Gastroesophageal sphincter (tissue), 4 donors: ENCODE measurements around the gene MGA. TPM values are rescaled to one million over a fixed set of nuclear protein-coding genes. Genes with fewer than 3 reads are reported as not detected.
A peak's percentile ranks its signal among the peaks of the same experiment; 100 is the strongest.

Experiments
- ATAC-seq: fragments of 150-250 bp; one replicate; pipeline ENCODE4 v1.9.1; 2016; ENCODE audit warnings: mild to moderate bottlenecking, moderate library complexity
- H3K27ac ChIP-seq, 4 donors: fragments of 200-600 bp; sonication (generic) in 3 of 4; 1 replicate in 3 of 4; 2 replicates in 1 of 4; pipeline ENCODE4 v1.5.1; 2016 to 2019
- H3K27me3 ChIP-seq: fragments of 200-600 bp; sonication (generic); one replicate; pipeline ENCODE4 v1.5.1; 2019
- H3K36me3 ChIP-seq, 2 donors: fragments of 200-600 bp; sonication (generic); one replicate each; pipeline ENCODE4 v1.5.1; 2019; ENCODE audit warnings: control low read depth in 1 of 2
- H3K4me1 ChIP-seq, 3 donors: fragments of 200-600 bp; sonication (generic); 1 replicate in 2 of 3; 2 replicates in 1 of 3; pipeline ENCODE4 v1.5.1; 2016 to 2019; ENCODE audit warnings: control low read depth in 2 of 3
- H3K4me3 ChIP-seq, 2 donors: fragments of 200-600 bp; sonication (generic); one replicate each; pipeline ENCODE4 v1.5.1; 2019; ENCODE audit warnings: mild to moderate bottlenecking in 1 of 2, moderate library complexity in 1 of 2
- H3K9me3 ChIP-seq, 3 donors: fragments of 200-600 bp; sonication (generic); one replicate each; pipeline ENCODE4 v1.5.1; 2017 to 2019; ENCODE audit warnings: control low read depth in 2 of 3
- EP300 ChIP-seq: sonication (generic); formaldehyde crosslinking; IDR thresholded peaks from one replicate; pipeline ENCODE4 v1.6.1; 2017; ENCODE audit warnings: antibody characterized with exemption, mild to moderate bottlenecking
- POLR2A ChIP-seq, 2 donors: fragments of 450-650 bp; IDR thresholded peaks; one replicate each; pipeline ENCODE4 v1.6.1; 2017; ENCODE audit warnings: antibody characterized with exemption in 2 of 2, mild to moderate bottlenecking in 2 of 2, moderate library complexity in 1 of 2
- POLR2AphosphoS5 ChIP-seq: sonication (generic); formaldehyde crosslinking; IDR thresholded peaks from one replicate; pipeline ENCODE4 v1.6.1; 2017; ENCODE audit warnings: antibody characterized with exemption
- WGBS, 2 donors: methylation state at CpG; one replicate each; pipeline ENCODE4 v1.1.5; 2018; ENCODE audit warnings: low coverage in 1 of 2; 5-methylcytosine and 5-hydroxymethylcytosine counted together
- total RNA-seq, 4 donors: library from RNA; depleted of rRNA; stranded (reverse); fragments of >200 nt; gene quantifications; one replicate each; pipeline ENCODE4 v1.1.0, GENCODE V29; 2016
- TF ChIP-seq, protein P1 (sequence below), 4 experiments: fragments of 200-600 bp in 2 of 4; fragments of 450-650 bp in 2 of 4; sonication (generic) in 1 of 4; IDR thresholded peaks; one replicate each; pipeline ENCODE4 v1.5.1; 2017 to 2019; ENCODE audit warnings: antibody characterized with exemption in 4 of 4, mild to moderate bottlenecking in 2 of 4, moderate library complexity in 2 of 4

MGA gene
- total RNA-seq, 4 donors from 2014 or later = 29.4 to 59.2 (median 44.9) TPM

DNA sequence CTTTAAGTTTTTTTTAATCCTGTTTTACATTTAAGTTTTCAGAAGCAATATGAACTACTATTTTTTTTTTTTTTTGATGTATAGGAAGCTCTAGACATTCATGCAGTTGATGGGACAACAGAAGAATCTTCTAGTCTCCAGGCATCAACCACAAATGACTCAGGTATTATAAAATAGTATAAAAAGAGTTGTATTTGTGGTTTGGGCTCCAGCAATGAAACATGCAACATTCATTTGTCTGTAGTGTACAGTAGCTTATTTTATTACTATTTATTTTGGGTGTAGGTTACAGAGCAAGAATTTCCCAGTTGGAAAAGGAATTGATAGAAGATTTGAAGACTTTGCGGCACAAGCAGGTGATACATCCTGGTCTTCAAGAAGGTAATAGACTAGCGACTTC, 38.6 kb downstream of the MGA start:
- H3K36me3 ChIP-seq = peaks cover 0 to 36% of the 10 kb centered on the region in 2 donors
- no peak overlapping the region for H3K4me3 ChIP-seq
- peaks cover 0 to 13% (median 0%) of the 10 kb centered on the region in 3 donors for H3K4me1 ChIP-seq
- ATAC-seq = no peak
- H3K27me3 ChIP-seq = no peaks in the 10 kb centered on the region
- TF ChIP-seq POLR2AphosphoS5 (no peak), POLR2A (IDR thresholded peaks at IDR 0.05) (no peak), EP300 (no peak)
- TF ChIP-seq, protein P1, sequence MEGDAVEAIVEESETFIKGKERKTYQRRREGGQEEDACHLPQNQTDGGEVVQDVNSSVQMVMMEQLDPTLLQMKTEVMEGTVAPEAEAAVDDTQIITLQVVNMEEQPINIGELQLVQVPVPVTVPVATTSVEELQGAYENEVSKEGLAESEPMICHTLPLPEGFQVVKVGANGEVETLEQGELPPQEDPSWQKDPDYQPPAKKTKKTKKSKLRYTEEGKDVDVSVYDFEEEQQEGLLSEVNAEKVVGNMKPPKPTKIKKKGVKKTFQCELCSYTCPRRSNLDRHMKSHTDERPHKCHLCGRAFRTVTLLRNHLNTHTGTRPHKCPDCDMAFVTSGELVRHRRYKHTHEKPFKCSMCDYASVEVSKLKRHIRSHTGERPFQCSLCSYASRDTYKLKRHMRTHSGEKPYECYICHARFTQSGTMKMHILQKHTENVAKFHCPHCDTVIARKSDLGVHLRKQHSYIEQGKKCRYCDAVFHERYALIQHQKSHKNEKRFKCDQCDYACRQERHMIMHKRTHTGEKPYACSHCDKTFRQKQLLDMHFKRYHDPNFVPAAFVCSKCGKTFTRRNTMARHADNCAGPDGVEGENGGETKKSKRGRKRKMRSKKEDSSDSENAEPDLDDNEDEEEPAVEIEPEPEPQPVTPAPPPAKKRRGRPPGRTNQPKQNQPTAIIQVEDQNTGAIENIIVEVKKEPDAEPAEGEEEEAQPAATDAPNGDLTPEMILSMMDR (IDR thresholded peaks at IDR 0.05) = no peak
- H3K27ac ChIP-seq = no peak overlapping the region
- WGBS, 2 donors = 94 to 100% methylated on average over 2 of the region's 2 CpGs
- no peaks in the 10 kb centered on the region for H3K9me3 ChIP-seq

DNA sequence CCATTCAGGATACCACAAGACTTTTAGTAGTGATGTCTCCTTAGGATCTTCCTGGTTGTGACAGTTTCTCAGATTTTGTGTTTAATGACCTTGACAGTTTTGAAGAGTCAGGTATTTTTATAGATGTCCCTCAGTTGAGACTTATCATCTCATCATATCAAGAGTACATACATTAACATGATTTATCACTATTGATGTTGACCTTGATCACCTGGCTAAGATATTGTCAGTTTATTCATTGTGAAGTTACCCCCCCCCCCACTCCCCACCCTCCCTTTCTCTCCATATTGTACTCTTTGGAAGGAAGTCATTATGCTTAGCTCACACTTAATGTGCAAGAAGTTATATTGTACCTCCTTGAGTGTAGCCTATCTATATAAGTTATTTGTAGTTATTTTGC, 42.9 kb downstream of the MGA start:
- Histone ChIP-seq H3K4me3 (no peak overlapping the region), H3K27ac (no peak overlapping the region), H3K4me1 (no peaks in the 10 kb centered on the region), H3K27me3 (no peaks in the 10 kb centered on the region), H3K36me3 (peaks cover 0 to 35% of the 10 kb centered on the region in 2 donors), H3K9me3 (no peaks in the 10 kb centered on the region)
- TF ChIP-seq POLR2A (IDR thresholded peaks at IDR 0.05) = no peak
- TF ChIP-seq, protein P1 (IDR thresholded peaks at IDR 0.05) = no peak
- TF ChIP-seq EP300 = no peak
- TF ChIP-seq POLR2AphosphoS5 = no peak
- ATAC-seq = no peak

DNA sequence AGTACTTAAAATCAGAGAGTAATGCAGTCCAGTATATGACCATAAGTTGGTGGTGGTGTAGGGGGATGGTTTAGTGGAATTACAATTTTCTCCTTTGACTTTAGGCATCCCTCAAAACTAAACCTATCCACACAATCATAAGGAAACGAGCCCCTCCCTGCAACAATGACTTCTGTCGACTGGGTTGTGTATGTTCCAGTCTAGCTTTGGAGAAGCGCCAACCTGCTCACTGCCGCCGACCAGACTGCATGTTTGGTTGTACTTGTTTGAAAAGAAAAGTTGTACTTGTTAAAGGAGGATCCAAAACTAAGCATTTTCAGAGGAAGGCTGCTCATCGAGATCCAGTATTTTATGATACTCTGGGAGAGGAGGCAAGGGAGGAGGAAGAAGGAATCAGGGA, 52.8 kb downstream of the MGA start:
- no peak for ATAC-seq
- Histone ChIP-seq H3K9me3 (no peaks in the 10 kb centered on the region), H3K4me3 (no peak overlapping the region), H3K27me3 (no peaks in the 10 kb centered on the region), H3K36me3 (peaks cover 0 to 43% of the 10 kb centered on the region in 2 donors), H3K27ac (peak overlapping the region in 2 of 4 donors; percentile 1 to 35), H3K4me1 (peaks cover 0 to 12% (median 0%) of the 10 kb centered on the region in 3 donors)
- no peak for TF ChIP-seq POLR2AphosphoS5
- TF ChIP-seq POLR2A (IDR thresholded peaks at IDR 0.05) = no peak
- WGBS, 2 donors = 12 to 27% methylated on average over 6 of the region's 6 CpGs

DNA sequence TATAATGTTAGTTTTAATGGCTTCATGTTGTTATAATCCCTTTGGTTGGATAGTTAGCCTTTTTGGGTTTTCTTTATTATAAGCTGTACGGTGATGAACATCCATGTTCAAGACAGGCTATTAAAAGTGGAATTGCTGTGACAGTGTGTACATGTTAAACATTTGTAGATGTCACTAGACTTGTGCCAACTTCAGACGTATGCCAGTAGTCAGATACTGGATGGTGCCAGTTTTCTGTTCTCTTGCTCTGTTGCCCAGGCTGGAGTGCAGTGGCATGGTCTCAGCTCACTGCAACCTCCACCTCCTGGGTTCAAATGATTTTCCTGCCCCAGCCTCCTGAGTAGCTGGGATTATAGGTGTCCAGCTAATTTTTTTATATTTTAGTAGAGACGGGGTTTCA, 54.1 kb downstream of the MGA start:
- H3K36me3 ChIP-seq = peaks cover 0 to 31% of the 10 kb centered on the region in 2 donors
- no peak overlapping the region for H3K4me3 ChIP-seq
- TF ChIP-seq POLR2A (IDR thresholded peaks at IDR 0.05) (no peak), EP300 (no peak), POLR2AphosphoS5 (no peak)
- TF ChIP-seq, protein P1 (IDR thresholded peaks at IDR 0.05) = no peak
- peaks cover 0 to 12% (median 0%) of the 10 kb centered on the region in 3 donors for H3K4me1 ChIP-seq
- H3K27me3 ChIP-seq = no peaks in the 10 kb centered on the region
- H3K27ac ChIP-seq = no peak overlapping the region
- 83 to 87% methylated on average over 3 of the region's 3 CpGs for WGBS, 2 donors
- no peaks in the 10 kb centered on the region for H3K9me3 ChIP-seq
- no peak for ATAC-seq

DNA sequence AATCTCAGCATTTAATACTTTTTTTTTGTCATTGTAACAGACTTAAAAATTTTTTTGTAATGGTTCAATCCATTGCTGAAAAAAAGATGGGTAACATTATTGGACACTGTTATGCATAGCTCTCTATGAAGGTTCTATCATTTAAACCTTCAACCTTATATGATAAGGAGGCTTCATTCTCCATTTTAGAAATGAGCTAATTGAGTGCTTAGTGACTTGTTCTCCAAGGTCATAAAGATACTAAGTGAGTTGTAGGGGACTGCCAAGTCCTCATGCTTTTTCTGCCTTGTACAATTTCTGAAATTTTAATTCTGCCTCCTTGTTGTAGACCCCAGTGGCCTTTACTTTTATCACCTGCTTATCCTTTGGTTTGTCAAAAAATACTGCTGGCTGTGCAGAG, 56.7 kb downstream of the MGA start:
- TF ChIP-seq POLR2AphosphoS5 (no peak), EP300 (no peak), POLR2A (IDR thresholded peaks at IDR 0.05) (no peak)
- TF ChIP-seq, protein P1 (IDR thresholded peaks at IDR 0.05) = no peak
- no peak for ATAC-seq
- no peak overlapping the region for H3K4me3 ChIP-seq

More for the DNA sequence above, 56.7 kb downstream of the MGA start:
- Histone ChIP-seq H3K27me3 (no peaks in the 10 kb centered on the region), H3K36me3 (peaks cover 0 to 14% of the 10 kb centered on the region in 2 donors), H3K27ac (no peak overlapping the region), H3K9me3 (no peaks in the 10 kb centered on the region), H3K4me1 (peaks cover 0 to 12% (median 0%) of the 10 kb centered on the region in 3 donors)
